Mononuclear cell (primary cell): Measurements from ENCODE around the gene PLD2. TPM values are rescaled to one million over a fixed set of nuclear protein-coding genes. Genes with fewer than 3 reads are reported as not detected.

Experiments used
- total RNA-seq: library from RNA; depleted of rRNA; stranded (reverse); fragments of >200 nt; gene quantifications from one replicate; pipeline ENCODE4 v1.2.3, GENCODE V29; 2012

PLD2 gene
- total RNA-seq, 1 donor, result 7.9 TPM

Other genes with a start within 250 kb of the PLD2 start
- not detected for gene GGT6, start 246.6 kb upstream of the PLD2 start, total RNA-seq
- not detected for gene SMTNL2, start 222.6 kb upstream of the PLD2 start, total RNA-seq
- gene ALOX15, start 165.5 kb upstream of the PLD2 start, total RNA-seq, result not detected
- 16.3 TPM for gene PELP1, start 103.0 kb upstream of the PLD2 start, total RNA-seq
- 201 TPM for gene ARRB2, start 96.5 kb upstream of the PLD2 start, total RNA-seq
- 4.8 TPM for gene MED11, start 75.7 kb upstream of the PLD2 start, total RNA-seq
- gene ZMYND15, start 67.3 kb upstream of the PLD2 start, total RNA-seq, result 1.3 TPM
- gene CXCL16, start 67.2 kb upstream of the PLD2 start, total RNA-seq, result 32.6 TPM
- gene TM4SF5, start 35.3 kb upstream of the PLD2 start, total RNA-seq, result not detected
- not detected for gene VMO1, start 20.8 kb upstream of the PLD2 start, total RNA-seq
- not detected for gene GLTPD2, start 18.2 kb upstream of the PLD2 start, total RNA-seq
- gene PSMB6, start 11.0 kb upstream of the PLD2 start, total RNA-seq, result 41.5 TPM
- gene MINK1, start 26.2 kb downstream of the PLD2 start, total RNA-seq, result 68.8 TPM
- gene C17orf107, start 92.4 kb downstream of the PLD2 start, total RNA-seq, result 26.4 TPM
- 2.2 TPM for gene CHRNE, start 95.9 kb downstream of the PLD2 start, total RNA-seq
- gene GP1BA, start 125.1 kb downstream of the PLD2 start, total RNA-seq, result 4.2 TPM
- 17.1 TPM for gene SLC25A11, start 132.9 kb downstream of the PLD2 start, total RNA-seq
- gene RNF167, start 133.1 kb downstream of the PLD2 start, total RNA-seq, result 19.3 TPM
- gene PFN1, start 141.4 kb downstream of the PLD2 start, total RNA-seq, result 414 TPM
- gene ENO3, start 144.0 kb downstream of the PLD2 start, total RNA-seq, result 3.9 TPM
- gene SPAG7, start 160.7 kb downstream of the PLD2 start, total RNA-seq, result 30.4 TPM
- gene CAMTA2, start 180.5 kb downstream of the PLD2 start, total RNA-seq, result 12.9 TPM
- not detected for gene INCA1, start 190.4 kb downstream of the PLD2 start, total RNA-seq
- 8.1 TPM for gene KIF1C, start 190.8 kb downstream of the PLD2 start, total RNA-seq
- gene SLC52A1, start 228.3 kb downstream of the PLD2 start, total RNA-seq, result not detected